GM23248 (cell line): ENCODE measurements around the gene UBL4A. TPM values are rescaled to one million over a fixed set of nuclear protein-coding genes. Genes with fewer than 3 reads are reported as not detected.

Source experiments
- DNase-seq: peaks from one replicate; pipeline ENCODE4 v3.0.0-alpha.2; 2015
- H2AFZ ChIP-seq: fragments of 200-600 bp; sonication (generic); 2 replicates; pipeline ENCODE4 v1.6.1; 2016; ENCODE audit warnings: antibody characterized with exemption
- H3F3A ChIP-seq: fragments of 200-600 bp; sonication (generic); 2 replicates; pipeline ENCODE4 v1.6.1; 2016; ENCODE audit warnings: mild to moderate bottlenecking, antibody characterized with exemption, mixed run types; ENCODE audit not compliant: insufficient read depth
- H3K27ac ChIP-seq: fragments of 200-600 bp; sonication (generic); 2 replicates; pipeline ENCODE4 v1.5.1; 2016; ENCODE audit warnings: mild to moderate bottlenecking
- H3K27me3 ChIP-seq: fragments of 200-600 bp; sonication (generic); replicated peaks from 2 replicates; pipeline ENCODE4 v1.6.1; 2016; ENCODE audit warnings: mild to moderate bottlenecking; ENCODE audit not compliant: insufficient read depth
- H3K36me3 ChIP-seq: fragments of 200-600 bp; sonication (generic); 2 replicates; pipeline ENCODE4 v1.6.1; 2016; ENCODE audit warnings: low read depth, mild to moderate bottlenecking
- H3K4me1 ChIP-seq: fragments of 200-600 bp; sonication (generic); 2 replicates; pipeline ENCODE4 v1.6.1; 2016; ENCODE audit warnings: mild to moderate bottlenecking; ENCODE audit not compliant: insufficient read depth
- H3K4me2 ChIP-seq: fragments of 200-600 bp; sonication (generic); one replicate; pipeline ENCODE4 v1.6.1; 2016; ENCODE audit warnings: mild to moderate bottlenecking; ENCODE audit not compliant: unreplicated experiment
- H3K4me3 ChIP-seq: fragments of 200-600 bp; sonication (generic); 2 replicates; pipeline ENCODE4 v1.5.1; 2016; ENCODE audit warnings: mild to moderate bottlenecking
- H3K79me2 ChIP-seq: fragments of 200-600 bp; sonication (generic); 2 replicates; pipeline ENCODE4 v1.6.1; 2016; ENCODE audit warnings: mild to moderate bottlenecking; ENCODE audit not compliant: insufficient read depth
- H3K9ac ChIP-seq: fragments of 200-600 bp; sonication (generic); 2 replicates; pipeline ENCODE4 v1.6.1; 2016; ENCODE audit warnings: mild to moderate bottlenecking
- H3K9me2 ChIP-seq: fragments of 200-600 bp; sonication (generic); 2 replicates; pipeline ENCODE4 v1.6.1; 2016; ENCODE audit warnings: mixed run types, mild to moderate bottlenecking, moderate library complexity; ENCODE audit not compliant: insufficient read depth
- H3K9me3 ChIP-seq: fragments of 200-600 bp; sonication (generic); one replicate; pipeline ENCODE4 v1.6.1; 2017; ENCODE audit warnings: low read depth
- H4K20me1 ChIP-seq: fragments of 200-600 bp; sonication (generic); 2 replicates; pipeline ENCODE4 v1.6.0; 2016; ENCODE audit not compliant: insufficient read depth
- EZH2 ChIP-seq: fragments of 200-600 bp; sonication (generic); IDR thresholded peaks from 2 replicates; pipeline ENCODE4 v1.6.1; 2018; ENCODE audit warnings: antibody characterized with exemption, mild to moderate bottlenecking; ENCODE audit not compliant: insufficient read depth, poor library complexity, severe bottlenecking
- EZH2phosphoT487 ChIP-seq: fragments of 200-600 bp; sonication (generic); IDR thresholded peaks from 2 replicates; pipeline ENCODE4 v1.6.1; 2018; ENCODE audit warnings: antibody characterized with exemption, moderate library complexity, mild to moderate bottlenecking, low read depth; ENCODE audit not compliant: insufficient read depth
- WGBS, 2 experiments: methylation state at CpG; one replicate each; pipeline ENCODE4 v1.1.6; 2015 to 2017; ENCODE audit warnings: low lambda C conversion rate in 2 of 2, low coverage in 1 of 2; ENCODE audit errors: missing lambda C conversion rate in 2 of 2; 5-methylcytosine and 5-hydroxymethylcytosine counted together
- in situ Hi-C: fragments of 300-500 bp; cut with MboI; formaldehyde crosslinking; loops from 2 replicates; pipeline ENCODE4 v1.15.0; 2020
- polyA plus RNA-seq: library from polyadenylated mRNA; unstranded; fragments of >200 nt; fragmentation: Nextera tagmentation; extraction: Ambion mirVana; gene quantifications from 2 replicates; pipeline ENCODE4 v1.2.1, GENCODE V29; 2016
- total RNA-seq: library from RNA; depleted of rRNA; stranded (reverse); fragments of >200 nt; shearing (Covaris generic); gene quantifications from 2 replicates; pipeline ENCODE4 v1.2.3, GENCODE V29; 2014

The UBL4A gene
- total and polyA plus RNA-seq, 2 experiments from 2014 or later: 42.4 to 53.0 TPM

GRCh38 chrX:154470914-154471568, 15.4 kb downstream of the UBL4A start:
- Histone ChIP-seq H3K4me2 (no peak overlapping the region), H3K79me2 (no peaks in the 10 kb centered on the region), H3K27me3 (no peaks in the 10 kb centered on the region), H3F3A (peaks cover 5% of the 10 kb centered on the region; the same call in 1 of the 2 replicates), H3K4me1 (no peaks in the 10 kb centered on the region), H3K36me3 (no peaks in the 10 kb centered on the region), H4K20me1 (no peaks in the 10 kb centered on the region), H2AFZ (no peak overlapping the region), H3K27ac (no peak overlapping the region), H3K9me3 (no peaks in the 10 kb centered on the region), H3K4me3 (no peak overlapping the region), H3K9ac (no peak overlapping the region), H3K9me2 (no peaks in the 10 kb centered on the region)
- 83 to 90% methylated on average over 16 to 17 of the region's 23 CpGs for WGBS, 2 experiments
- TF ChIP-seq EZH2 (no peak), EZH2phosphoT487 (no peak)
- DNase-seq: no peak
- in situ Hi-C loops: no loop called here

- no peaks in the 10 kb centered on the region for H3K4me1 ChIP-seq
- H3K9me3 ChIP-seq: no peaks in the 10 kb centered on the region
- no peak overlapping the region for H2AFZ ChIP-seq
- no peak overlapping the region for H3K9ac ChIP-seq
- peaks cover 3% of the 10 kb centered on the region; the same call in 1 of the 2 replicates for H3F3A ChIP-seq
- no peaks in the 10 kb centered on the region for H4K20me1 ChIP-seq
- H3K9me2 ChIP-seq: no peaks in the 10 kb centered on the region
- no peaks in the 10 kb centered on the region for H3K27me3 ChIP-seq
- TF ChIP-seq EZH2 (no peak), EZH2phosphoT487 (no peak)
- H3K4me3 ChIP-seq: no peak overlapping the region
- no peak for DNase-seq
- WGBS, 2 experiments: 91 to 96% methylated on average over 6 to 14 of the region's 14 CpGs
- no peaks in the 10 kb centered on the region for H3K79me2 ChIP-seq
- no peaks in the 10 kb centered on the region for H3K36me3 ChIP-seq
- in situ Hi-C loops: no loop called here
- H3K4me2 ChIP-seq: no peak overlapping the region
- no peak overlapping the region for H3K27ac ChIP-seq
These were observed 16.0 kb downstream of the UBL4A start for GRCh38 chrX:154470434-154470833.

GRCh38 chrX:154469880-154470279, 16.5 kb downstream of the UBL4A start:
- Histone ChIP-seq H3F3A (no peaks in the 10 kb centered on the region), H3K27me3 (no peaks in the 10 kb centered on the region), H3K27ac (no peak overlapping the region), H3K4me3 (no peak overlapping the region), H3K36me3 (no peaks in the 10 kb centered on the region), H3K4me1 (no peaks in the 10 kb centered on the region), H2AFZ (no peak overlapping the region), H3K4me2 (no peak overlapping the region), H3K79me2 (no peaks in the 10 kb centered on the region), H3K9me2 (no peaks in the 10 kb centered on the region), H3K9me3 (no peaks in the 10 kb centered on the region), H3K9ac (no peak overlapping the region), H4K20me1 (no peaks in the 10 kb centered on the region)
- in situ Hi-C loops: no loop called here
- 91 to 93% methylated on average over 15 to 18 of the region's 18 CpGs for WGBS, 2 experiments
- DNase-seq: no peak
- TF ChIP-seq EZH2phosphoT487 (no peak), EZH2 (no peak)

- Histone ChIP-seq H3F3A (no peaks in the 10 kb centered on the region), H3K79me2 (0 out of 2 replicates have a peak, but pooled peaks cover 2% of the 10 kb centered on the region), H3K27me3 (no peaks in the 10 kb centered on the region), H3K27ac (no peak overlapping the region), H3K9me3 (no peaks in the 10 kb centered on the region), H3K4me3 (no peak overlapping the region), H2AFZ (no peak overlapping the region), H3K36me3 (no peaks in the 10 kb centered on the region), H3K4me2 (no peak overlapping the region), H3K4me1 (no peaks in the 10 kb centered on the region), H3K9ac (no peak overlapping the region), H4K20me1 (no peaks in the 10 kb centered on the region), H3K9me2 (no peaks in the 10 kb centered on the region)
- DNase-seq: no peak
- no peak for TF ChIP-seq EZH2phosphoT487
- no peak for TF ChIP-seq EZH2
- 91 to 100% methylated on average over 4 of the region's 9 CpGs for WGBS, 2 experiments
- in situ Hi-C loops: no loop called here
These were observed 17.3 kb downstream of the UBL4A start for GRCh38 chrX:154469114-154469513.

GRCh38 chrX:154468217-154468616, 18.2 kb downstream of the UBL4A start:
- TF ChIP-seq EZH2phosphoT487 (no peak), EZH2 (no peak)
- in situ Hi-C loops: no loop called here
- no peaks in the 10 kb centered on the region for H3K9me2 ChIP-seq
- H2AFZ ChIP-seq: no peak overlapping the region
- H3K4me3 ChIP-seq: no peak overlapping the region
- DNase-seq: no peak
- no peaks in the 10 kb centered on the region for H3K36me3 ChIP-seq
- no peak overlapping the region for H3K4me2 ChIP-seq
- 0 out of 2 replicates have a peak, but pooled peaks cover 9% of the 10 kb centered on the region for H3K79me2 ChIP-seq
- no peak overlapping the region for H3K27ac ChIP-seq
- WGBS, 2 experiments: 98 to 100% methylated on average over 4 to 23 of the region's 23 CpGs
- no peak overlapping the region for H3K9ac ChIP-seq
- H3K9me3 ChIP-seq: no peaks in the 10 kb centered on the region
- H4K20me1 ChIP-seq: no peaks in the 10 kb centered on the region
- no peaks in the 10 kb centered on the region for H3K27me3 ChIP-seq
- H3K4me1 ChIP-seq: no peaks in the 10 kb centered on the region
- no peaks in the 10 kb centered on the region for H3F3A ChIP-seq
